ENCODE results near the gene SVIL. TPM values are rescaled to one million over a fixed set of nuclear protein-coding genes. Genes with fewer than 3 reads are reported as not detected.

The SVIL gene
- total and polyA plus RNA-seq, 2 donors (not counting 1 experiment from before 2014, with no cell fraction given) = 17.7 to 94.3 TPM

GRCh38 chr10:29502351-29502750 is 132.4 kb downstream of the SVIL start:
- Histone ChIP-seq H3K27ac (ENCODE audit: insufficient read depth, low read length) (peak overlapping the region; percentile 40), H3K27me3 (ENCODE audit: control insufficient read depth, insufficient read depth, low read length) (no peaks in the 10 kb centered on the region), H3K4me2 (ENCODE audit: extremely low read depth, insufficient read depth, low read length) (no peak overlapping the region), H3K4me3 (replicated peaks in 1 of 4; ENCODE audit: control extremely low read depth in 1 of 4, insufficient read depth in 1 of 4, low read depth in 3 of 4, low read length in 4 of 4) (no peak overlapping the region), H2AFZ (ENCODE audit: low read length) (no peak overlapping the region), H3K9ac (ENCODE audit: insufficient read depth, low read length) (no peak overlapping the region), H3K4me1 (ENCODE audit: control insufficient read depth, extremely low read depth, insufficient read depth, low read length) (peaks cover 5% of the 10 kb centered on the region), H3K9me3 (ENCODE audit: control insufficient read depth, insufficient read depth, low read depth, low read length) (no peaks in the 10 kb centered on the region), H4K20me1 (ENCODE audit: control insufficient read depth, extremely low read depth, insufficient read depth, low read length) (no peaks in the 10 kb centered on the region), H3K36me3 (ENCODE audit: control insufficient read depth, insufficient read depth, low read length) (no peaks in the 10 kb centered on the region), H3K79me2 (ENCODE audit: control insufficient read depth, insufficient read depth, low read length) (no peaks in the 10 kb centered on the region)
- TF ChIP-seq CTCF (conservative IDR thresholded peaks at IDR 0.05 in 1 of 2, IDR thresholded peaks at IDR 0.05 in 1 of 2; ENCODE audit: low read depth in 1 of 2, low read length in 2 of 2) (no peak), EZH2 (IDR thresholded peaks at IDR 0.05; ENCODE audit: low read length, missing control alignments) (no peak)
- DNase-seq (ENCODE audit: low read depth in 2 of 2) = no peak

- H3K4me2 ChIP-seq (ENCODE audit: extremely low read depth, insufficient read depth, low read length) = no peak overlapping the region
- no peaks in the 10 kb centered on the region for H3K27me3 ChIP-seq (ENCODE audit: control insufficient read depth, insufficient read depth, low read length)
- peak overlapping the region; percentile 40 for H3K27ac ChIP-seq (ENCODE audit: insufficient read depth, low read length)
- peaks cover 5% of the 10 kb centered on the region for H3K4me1 ChIP-seq (ENCODE audit: control insufficient read depth, extremely low read depth, insufficient read depth, low read length)
- no peaks in the 10 kb centered on the region for H3K79me2 ChIP-seq (ENCODE audit: control insufficient read depth, insufficient read depth, low read length)
- TF ChIP-seq CTCF (conservative IDR thresholded peaks at IDR 0.05 in 1 of 2, IDR thresholded peaks at IDR 0.05 in 1 of 2; ENCODE audit: low read depth in 1 of 2, low read length in 2 of 2) (no peak), EZH2 (IDR thresholded peaks at IDR 0.05; ENCODE audit: low read length, missing control alignments) (no peak)
- peak; percentile 79 to 95 for DNase-seq (ENCODE audit: low read depth in 2 of 2)
- no peaks in the 10 kb centered on the region for H4K20me1 ChIP-seq (ENCODE audit: control insufficient read depth, extremely low read depth, insufficient read depth, low read length)
- H3K36me3 ChIP-seq (ENCODE audit: control insufficient read depth, insufficient read depth, low read length) = no peaks in the 10 kb centered on the region
- no peak overlapping the region for H2AFZ ChIP-seq (ENCODE audit: low read length)
- H3K9ac ChIP-seq (ENCODE audit: insufficient read depth, low read length) = no peak overlapping the region
- H3K4me3 ChIP-seq (replicated peaks in 1 of 4; ENCODE audit: control extremely low read depth in 1 of 4, insufficient read depth in 1 of 4, low read depth in 3 of 4, low read length in 4 of 4) = no peak overlapping the region
- H3K9me3 ChIP-seq (ENCODE audit: control insufficient read depth, insufficient read depth, low read depth, low read length) = no peaks in the 10 kb centered on the region
Observed at GRCh38 chr10:29501692-29502091, 133.1 kb downstream of the SVIL start.

- TF ChIP-seq EZH2 (IDR thresholded peaks at IDR 0.05; ENCODE audit: low read length, missing control alignments) (no peak), CTCF (conservative IDR thresholded peaks at IDR 0.05 in 1 of 2, IDR thresholded peaks at IDR 0.05 in 1 of 2; ENCODE audit: low read depth in 1 of 2, low read length in 2 of 2) (no peak)
- H3K27ac ChIP-seq (ENCODE audit: insufficient read depth, low read length) = no peak overlapping the region
- no peaks in the 10 kb centered on the region for H3K36me3 ChIP-seq (ENCODE audit: control insufficient read depth, insufficient read depth, low read length)
- no peaks in the 10 kb centered on the region for H3K79me2 ChIP-seq (ENCODE audit: control insufficient read depth, insufficient read depth, low read length)
- H4K20me1 ChIP-seq (ENCODE audit: control insufficient read depth, extremely low read depth, insufficient read depth, low read length) = no peaks in the 10 kb centered on the region
- peaks cover 9% of the 10 kb centered on the region for H3K4me1 ChIP-seq (ENCODE audit: control insufficient read depth, extremely low read depth, insufficient read depth, low read length)
- H2AFZ ChIP-seq (ENCODE audit: low read length) = no peak overlapping the region
- H3K9ac ChIP-seq (ENCODE audit: insufficient read depth, low read length) = no peak overlapping the region
- no peak overlapping the region for H3K4me2 ChIP-seq (ENCODE audit: extremely low read depth, insufficient read depth, low read length)
- no peaks in the 10 kb centered on the region for H3K27me3 ChIP-seq (ENCODE audit: control insufficient read depth, insufficient read depth, low read length)
- no peaks in the 10 kb centered on the region for H3K9me3 ChIP-seq (ENCODE audit: control insufficient read depth, insufficient read depth, low read depth, low read length)
- H3K4me3 ChIP-seq (replicated peaks in 1 of 4; ENCODE audit: control extremely low read depth in 1 of 4, insufficient read depth in 1 of 4, low read depth in 3 of 4, low read length in 4 of 4) = no peak overlapping the region
- DNase-seq (ENCODE audit: low read depth in 2 of 2) = no peak
Observed at GRCh38 chr10:29499993-29500537, 134.7 kb downstream of the SVIL start.

All from fibroblast of lung (primary cell).